OCI-LY1 (cell line): ENCODE measurements around the gene GPN2.

Experiments used
- H2AFZ ChIP-seq: fragments of 200-600 bp; sonication (generic), shearing (Covaris generic); 2 replicates; pipeline ENCODE4 v1.6.0; 2014; ENCODE audit warnings: antibody characterized with exemption, mild to moderate bottlenecking, low read length
- H3F3A ChIP-seq: fragments of 200-600 bp; sonication (generic), shearing (Covaris generic); 2 replicates; pipeline ENCODE4 v1.6.0; 2014; ENCODE audit warnings: mild to moderate bottlenecking, antibody characterized with exemption, low read length, moderate library complexity; ENCODE audit not compliant: insufficient read depth
- H3K27ac ChIP-seq: fragments of 200-600 bp; sonication (generic); 2 replicates; pipeline ENCODE4 v1.5.1; 2014; ENCODE audit warnings: low read length, mixed run types, mild to moderate bottlenecking, low read depth; ENCODE audit not compliant: poor library complexity, severe bottlenecking
- H3K27me3 ChIP-seq: fragments of 200-600 bp; sonication (generic); 2 replicates; pipeline ENCODE4 v1.6.0; 2014; ENCODE audit warnings: antibody characterized with exemption, mild to moderate bottlenecking, low read length, moderate library complexity; ENCODE audit not compliant: insufficient read depth
- H3K36me3 ChIP-seq: fragments of 200-600 bp; sonication (generic); 2 replicates; pipeline ENCODE4 v1.6.1; 2014; ENCODE audit warnings: mild to moderate bottlenecking, antibody characterized with exemption, low read length, moderate library complexity, mixed read lengths; ENCODE audit not compliant: insufficient read depth
- H3K4me1 ChIP-seq: fragments of 200-600 bp; sonication (generic); 2 replicates; pipeline ENCODE4 v1.5.1; 2014; ENCODE audit warnings: mild to moderate bottlenecking, low read length, moderate library complexity; ENCODE audit not compliant: insufficient read depth, severe bottlenecking
- H3K4me2 ChIP-seq: fragments of 200-600 bp; sonication (generic), shearing (Covaris generic); 2 replicates; pipeline ENCODE4 v1.6.1; 2014; ENCODE audit warnings: low read length
- H3K4me3 ChIP-seq: fragments of 200-600 bp; sonication (generic); 2 replicates; pipeline ENCODE4 v1.5.1; 2014; ENCODE audit warnings: low read length, low read depth, mild to moderate bottlenecking, mixed read lengths; ENCODE audit not compliant: poor library complexity, severe bottlenecking
- H3K79me2 ChIP-seq: fragments of 200-600 bp; shearing (Covaris generic); 2 replicates; pipeline ENCODE4 v1.6.1; 2016; ENCODE audit warnings: mixed run types, low read length, mixed read lengths; ENCODE audit not compliant: insufficient read depth
- H3K9ac ChIP-seq: fragments of 200-600 bp; sonication (generic), shearing (Covaris generic); 2 replicates; pipeline ENCODE4 v1.6.1; 2014; ENCODE audit warnings: mild to moderate bottlenecking, low read length, mixed read lengths
- H3K9me2 ChIP-seq: fragments of 200-600 bp; sonication (generic), shearing (Covaris generic); 2 replicates; pipeline ENCODE4 v1.6.1; 2014; ENCODE audit warnings: low read depth, mild to moderate bottlenecking, low read length, mixed read lengths
- H3K9me3 ChIP-seq: fragments of 200-600 bp; shearing (Covaris generic); 2 replicates; pipeline ENCODE4 v1.6.1; 2014; ENCODE audit warnings: low read length, mixed read lengths
- H4K20me1 ChIP-seq: fragments of 200-600 bp; sonication (generic), shearing (Covaris generic); 2 replicates; pipeline ENCODE4 v1.6.0; 2016; ENCODE audit warnings: mild to moderate bottlenecking, low read length; ENCODE audit not compliant: insufficient read depth
- CTCF ChIP-seq: fragments of 200-600 bp; sonication (generic), shearing (Covaris generic); IDR thresholded peaks from 2 replicates; pipeline ENCODE4 v1.5.1; 2017; ENCODE audit warnings: mild to moderate bottlenecking, antibody characterized with exemption, low read length, moderate library complexity, mixed read lengths
- EZH2 ChIP-seq: fragments of 200-600 bp; sonication (generic), shearing (Covaris generic); IDR thresholded peaks from 2 replicates; pipeline ENCODE4 v1.8.0; 2017; ENCODE audit warnings: borderline replicate concordance, mixed run types, mild to moderate bottlenecking, antibody characterized with exemption, low read length, moderate library complexity, mixed read lengths

Gene GPN2

GRCh38 chr1:26861286-26861701 lies 28.8 kb downstream of the GPN2 start:
- TF ChIP-seq EZH2 (no peak), CTCF (no peak)
- Histone ChIP-seq H3K27me3 (no peaks in the 10 kb centered on the region), H3F3A (no peaks in the 10 kb centered on the region), H3K27ac (no peak overlapping the region), H4K20me1 (no peaks in the 10 kb centered on the region), H3K9ac (no peak overlapping the region), H3K9me3 (no peaks in the 10 kb centered on the region), H2AFZ (no peak overlapping the region), H3K4me2 (no peak overlapping the region), H3K9me2 (no peaks in the 10 kb centered on the region), H3K4me3 (no peak overlapping the region), H3K4me1 (peaks cover 33% of the 10 kb centered on the region), H3K36me3 (no peaks in the 10 kb centered on the region), H3K79me2 (no peaks in the 10 kb centered on the region)

GRCh38 chr1:26858891-26859640 lies 31.0 kb downstream of the GPN2 start:
- Histone ChIP-seq H3F3A (no peaks in the 10 kb centered on the region), H3K4me2 (no peak overlapping the region), H3K79me2 (no peaks in the 10 kb centered on the region), H3K4me1 (peaks cover 15% of the 10 kb centered on the region), H2AFZ (no peak overlapping the region), H4K20me1 (no peaks in the 10 kb centered on the region), H3K9me2 (no peaks in the 10 kb centered on the region), H3K9ac (no peak overlapping the region), H3K27ac (no peak overlapping the region), H3K4me3 (no peak overlapping the region), H3K9me3 (no peaks in the 10 kb centered on the region), H3K27me3 (no peaks in the 10 kb centered on the region), H3K36me3 (peaks cover 6% of the 10 kb centered on the region; the same call in 1 of the 2 replicates)
- TF ChIP-seq EZH2 (no peak), CTCF (no peak)

- Histone ChIP-seq H3K9me3 (no peaks in the 10 kb centered on the region), H3K9me2 (no peaks in the 10 kb centered on the region), H3K36me3 (peaks cover 14% of the 10 kb centered on the region; the same call in 1 of the 2 replicates), H3F3A (no peaks in the 10 kb centered on the region), H3K4me3 (no peak overlapping the region), H3K79me2 (no peaks in the 10 kb centered on the region), H3K27ac (no peak overlapping the region), H3K9ac (no peak overlapping the region), H3K4me1 (peaks cover 8% of the 10 kb centered on the region), H3K27me3 (no peaks in the 10 kb centered on the region), H4K20me1 (no peaks in the 10 kb centered on the region), H3K4me2 (no peak overlapping the region), H2AFZ (no peak overlapping the region)
- TF ChIP-seq EZH2 (no peak), CTCF (no peak)
Measured at GRCh38 chr1:26858160-26858559, 31.9 kb downstream of the GPN2 start.
